Karpas-422 (cell line): ENCODE measurements around the gene ABLIM2. TPM values are rescaled to one million over a fixed set of nuclear protein-coding genes. Genes with fewer than 3 reads are reported as not detected.
"Not testable (repeated sequence)": the region's sequence is repeated elsewhere in the genome, so short reads cannot be mapped to it uniquely, and the experiment has no call there.

ENCODE experiments used
- DNase-seq: peaks from one replicate; pipeline ENCODE4 v3.0.0-alpha.2; 2015
- H2AFZ ChIP-seq: fragments of 200-600 bp; sonication (generic); 2 replicates; pipeline ENCODE4 v1.6.1; 2014; ENCODE audit warnings: antibody characterized with exemption, low read length, mixed read lengths
- H3K27ac ChIP-seq: fragments of 200-600 bp; sonication (generic); 2 replicates; pipeline ENCODE4 v1.5.1; 2014; ENCODE audit warnings: mild to moderate bottlenecking, low read length, moderate library complexity
- H3K27me3 ChIP-seq: fragments of 200-600 bp; sonication (generic); 2 replicates; pipeline ENCODE4 v1.6.1; 2014; ENCODE audit warnings: low read length, mixed read lengths
- H3K36me3 ChIP-seq: fragments of 200-600 bp; sonication (generic); 2 replicates; pipeline ENCODE4 v1.6.1; 2014; ENCODE audit warnings: low read length, mixed read lengths; ENCODE audit not compliant: insufficient read depth
- H3K4me1 ChIP-seq: fragments of 200-600 bp; sonication (generic); 2 replicates; pipeline ENCODE4 v1.6.1; 2014; ENCODE audit warnings: mild to moderate bottlenecking, low read length, mixed read lengths
- H3K4me2 ChIP-seq: fragments of 200-600 bp; sonication (generic); 2 replicates; pipeline ENCODE4 v1.6.1; 2014; ENCODE audit warnings: low read length, low read depth, mild to moderate bottlenecking; ENCODE audit not compliant: poor library complexity, severe bottlenecking
- H3K4me3 ChIP-seq: fragments of 200-600 bp; sonication (generic); 2 replicates; pipeline ENCODE4 v1.5.1; 2014; ENCODE audit warnings: mild to moderate bottlenecking, antibody characterized with exemption, low read length, mixed read lengths
- H3K79me2 ChIP-seq: fragments of 200-600 bp; sonication (generic); 2 replicates; pipeline ENCODE4 v1.6.1; 2014; ENCODE audit warnings: mild to moderate bottlenecking, low read length, mixed read lengths
- H3K9ac ChIP-seq: fragments of 200-600 bp; sonication (generic); 2 replicates; pipeline ENCODE4 v1.6.0; 2014; ENCODE audit warnings: low read length
- H3K9me2 ChIP-seq: fragments of 200-600 bp; sonication (generic), shearing (Covaris generic); replicated peaks from 2 replicates; pipeline ENCODE4 v1.6.0; 2014; ENCODE audit warnings: mild to moderate bottlenecking, low read length, moderate library complexity; ENCODE audit not compliant: insufficient read depth
- H3K9me3 ChIP-seq: fragments of 300-700, 200-600 bp; sonication (generic); 2 replicates; pipeline ENCODE4 v1.6.1; 2014; ENCODE audit warnings: low read length, mixed read lengths
- H4K20me1 ChIP-seq: fragments of 200-600 bp; sonication (generic); 2 replicates; pipeline ENCODE4 v1.6.1; 2014; ENCODE audit warnings: mild to moderate bottlenecking, antibody characterized with exemption, low read length, low read depth; ENCODE audit not compliant: insufficient read depth
- total RNA-seq: library from RNA; depleted of rRNA; stranded (reverse); fragments of >200 nt; shearing (Covaris generic); gene quantifications from 2 replicates; pipeline ENCODE4 v1.2.3, GENCODE V29; 2014; ENCODE audit warnings: low replicate concordance

ABLIM2 gene
- total RNA-seq, 1 experiment from 2014 or later, result not detected

DNA sequence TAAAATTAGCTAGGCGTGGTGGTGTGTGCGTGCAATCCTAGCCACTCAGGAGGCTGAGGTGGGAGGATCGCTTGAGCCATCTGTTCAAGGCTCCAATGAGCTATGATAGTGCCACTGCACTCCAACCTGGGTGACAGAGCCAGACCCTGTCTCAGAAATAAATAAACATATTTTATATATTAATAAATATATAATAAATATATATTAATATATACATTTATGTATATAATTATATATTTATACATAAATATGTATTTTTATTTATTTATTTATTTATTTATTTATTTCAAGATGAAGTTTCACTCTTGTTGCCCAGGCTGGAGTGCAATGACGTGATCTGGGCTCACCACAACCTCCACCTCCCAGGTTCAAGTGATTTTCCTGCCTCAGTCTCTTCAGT, 214.9 kb downstream of the ABLIM2 start:
- H3K9ac ChIP-seq, H3K27ac ChIP-seq, DNase-seq, H3K9me3 ChIP-seq, H3K4me1 ChIP-seq, H3K4me3 ChIP-seq, H2AFZ ChIP-seq, H3K9me2 ChIP-seq, H4K20me1 ChIP-seq, H3K36me3 ChIP-seq, H3K79me2 ChIP-seq, H3K4me2 ChIP-seq, H3K27me3 ChIP-seq: not testable (repeated sequence)

GRCh38 chr4:7943211-7943610, 215.4 kb downstream of the ABLIM2 start:
- H3K27me3 ChIP-seq, result no peaks in the 10 kb centered on the region
- no peak overlapping the region for H3K4me3 ChIP-seq
- H4K20me1 ChIP-seq, result no peaks in the 10 kb centered on the region
- H3K4me2 ChIP-seq, result no peak overlapping the region
- H3K9me3 ChIP-seq, result no peaks in the 10 kb centered on the region
- no peaks in the 10 kb centered on the region for H3K9me2 ChIP-seq
- no peak overlapping the region for H3K27ac ChIP-seq
- DNase-seq, result no peak
- no peaks in the 10 kb centered on the region for H3K4me1 ChIP-seq
- H3K79me2 ChIP-seq, result no peaks in the 10 kb centered on the region
- H3K9ac ChIP-seq, result no peak overlapping the region
- H2AFZ ChIP-seq, result no peak overlapping the region
- H3K36me3 ChIP-seq, result no peaks in the 10 kb centered on the region

GRCh38 chr4:7941965-7942496, 216.6 kb downstream of the ABLIM2 start:
- no peaks in the 10 kb centered on the region for H3K4me1 ChIP-seq
- H3K27me3 ChIP-seq, result no peaks in the 10 kb centered on the region
- H3K79me2 ChIP-seq, result no peaks in the 10 kb centered on the region
- H3K9me3 ChIP-seq, result no peaks in the 10 kb centered on the region
- H3K4me2 ChIP-seq, result no peak overlapping the region
- no peak for DNase-seq
- no peaks in the 10 kb centered on the region for H4K20me1 ChIP-seq
- H3K4me3 ChIP-seq, result no peak overlapping the region
- no peak overlapping the region for H3K27ac ChIP-seq
- no peaks in the 10 kb centered on the region for H3K36me3 ChIP-seq
- no peak overlapping the region for H3K9ac ChIP-seq
- H2AFZ ChIP-seq, result no peak overlapping the region
- H3K9me2 ChIP-seq, result no peaks in the 10 kb centered on the region

- H3K9me2 ChIP-seq, result no peaks in the 10 kb centered on the region
Observed at GRCh38 chr4:7941111-7941964, 217.3 kb downstream of the ABLIM2 start.

GRCh38 chr4:7939377-7940108, 219.1 kb downstream of the ABLIM2 start, which contains the start of gene AFAP1:
AFAP1 (minus strand) TSS chr4:7939861; CDS start chr4:7872078, 67,783 bp downstream.
- H3K4me3 ChIP-seq, result no peak within 1 kb of the TSS
- no peak within 1 kb of the TSS for H2AFZ ChIP-seq
- H3K79me2 ChIP-seq, result no peaks in the 10 kb centered on the region
- H3K4me2 ChIP-seq, result no peak within 1 kb of the TSS
- no peaks in the 10 kb centered on the region for H4K20me1 ChIP-seq
- no peaks in the 10 kb centered on the region for H3K9me3 ChIP-seq
- no peaks in the 10 kb centered on the region for H3K9me2 ChIP-seq
- no peak within 1 kb of the TSS for H3K27ac ChIP-seq
- no peaks in the 10 kb centered on the region for H3K36me3 ChIP-seq
- H3K27me3 ChIP-seq, result no peaks in the 10 kb centered on the region
- no peak within 1 kb of the TSS for H3K9ac ChIP-seq
- no peak for DNase-seq
- H3K4me1 ChIP-seq, result no peaks in the 10 kb centered on the region

More at GRCh38 chr4:7941111-7941964, 217.3 kb downstream of the ABLIM2 start:
- Histone ChIP-seq H3K36me3 (no peaks in the 10 kb centered on the region), H3K79me2 (no peaks in the 10 kb centered on the region), H4K20me1 (no peaks in the 10 kb centered on the region), H2AFZ (no peak overlapping the region), H3K27me3 (no peaks in the 10 kb centered on the region), H3K4me3 (no peak overlapping the region), H3K9me3 (no peaks in the 10 kb centered on the region), H3K4me2 (no peak overlapping the region), H3K4me1 (no peaks in the 10 kb centered on the region), H3K9ac (no peak overlapping the region), H3K27ac (no peak overlapping the region)
- no peak for DNase-seq

DNA sequence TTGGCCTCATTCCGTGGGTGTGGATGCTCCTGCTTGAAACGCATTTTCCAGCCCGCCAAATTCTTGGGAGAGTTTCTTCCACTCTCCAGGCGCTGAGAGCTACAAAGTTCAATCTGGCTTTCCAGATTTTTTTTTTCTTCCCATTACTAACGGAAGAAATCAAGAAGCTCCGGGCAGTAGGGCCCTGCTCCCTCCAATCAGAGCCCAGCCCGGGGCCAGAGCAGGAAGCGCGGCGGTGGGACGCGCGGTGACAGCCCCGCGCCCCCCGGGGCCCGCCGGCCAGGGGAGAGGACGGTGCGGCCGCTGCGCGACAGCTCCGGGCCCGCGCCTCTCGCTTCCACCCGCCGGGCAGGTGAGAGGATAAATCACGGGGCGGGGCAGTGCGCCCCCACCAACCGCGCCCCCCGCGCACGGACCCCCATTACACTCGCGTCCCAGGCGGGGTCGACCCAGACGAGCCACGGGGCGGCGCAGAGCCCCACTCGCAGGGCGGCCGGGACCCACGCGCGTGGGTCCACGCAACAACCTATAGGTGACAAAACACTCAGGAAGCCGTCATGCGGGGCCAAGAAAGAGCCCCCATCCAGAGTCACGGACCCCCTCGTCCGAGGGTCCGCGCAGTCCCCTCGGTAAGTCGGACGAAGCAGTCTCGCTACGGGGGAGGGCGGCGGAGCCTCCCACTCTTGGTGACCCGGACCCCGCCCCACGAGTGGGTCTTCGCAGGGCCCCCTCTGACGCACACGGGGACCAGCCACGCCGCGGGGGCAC, 219.8 kb downstream of the ABLIM2 start:
- H3K36me3 ChIP-seq, result no peaks in the 10 kb centered on the region
- no peaks in the 10 kb centered on the region for H4K20me1 ChIP-seq
- H3K4me1 ChIP-seq, result no peaks in the 10 kb centered on the region
- no peaks in the 10 kb centered on the region for H3K27me3 ChIP-seq
- H3K9me3 ChIP-seq, result no peaks in the 10 kb centered on the region
- no peaks in the 10 kb centered on the region for H3K9me2 ChIP-seq
- H3K9ac ChIP-seq, result no peak overlapping the region
- no peak overlapping the region for H3K4me3 ChIP-seq
- H3K27ac ChIP-seq, result no peak overlapping the region
- H3K4me2 ChIP-seq, result no peak overlapping the region
- no peak overlapping the region for H2AFZ ChIP-seq
- no peak for DNase-seq
- no peaks in the 10 kb centered on the region for H3K79me2 ChIP-seq

GRCh38 chr4:7938266-7938608, 220.4 kb downstream of the ABLIM2 start:
- Histone ChIP-seq H3K4me1 (no peaks in the 10 kb centered on the region), H3K4me3 (no peak overlapping the region), H3K79me2 (no peaks in the 10 kb centered on the region), H2AFZ (no peak overlapping the region), H3K9ac (no peak overlapping the region), H3K27me3 (no peaks in the 10 kb centered on the region), H3K9me3 (no peaks in the 10 kb centered on the region), H4K20me1 (no peaks in the 10 kb centered on the region), H3K4me2 (no peak overlapping the region), H3K36me3 (no peaks in the 10 kb centered on the region), H3K27ac (no peak overlapping the region), H3K9me2 (no peaks in the 10 kb centered on the region)
- no peak for DNase-seq

GRCh38 chr4:7937006-7937405, 221.6 kb downstream of the ABLIM2 start:
- Histone ChIP-seq H3K4me3 (no peak overlapping the region), H3K9me2 (no peaks in the 10 kb centered on the region), H3K79me2 (no peaks in the 10 kb centered on the region), H4K20me1 (no peaks in the 10 kb centered on the region), H3K4me1 (no peaks in the 10 kb centered on the region), H3K27me3 (no peaks in the 10 kb centered on the region), H3K4me2 (no peak overlapping the region), H3K27ac (no peak overlapping the region), H3K36me3 (no peaks in the 10 kb centered on the region), H3K9me3 (no peaks in the 10 kb centered on the region), H2AFZ (no peak overlapping the region), H3K9ac (no peak overlapping the region)
- no peak for DNase-seq
